PC-3 (cell line): ENCODE results near the gene TBC1D16. TPM values are rescaled to one million over a fixed set of nuclear protein-coding genes. Genes with fewer than 3 reads are reported as not detected.

Source experiments
- ATAC-seq: fragments of 200-7000 bp; cut with Tn5 transposase; 2 replicates; pipeline ENCODE4 v1.9.1; 2020; ENCODE audit warnings: mild to moderate bottlenecking, moderate library complexity
- BruUV-seq: library from RNA; stranded (reverse); fragments of 400-500 nt; replicated peaks from 2 replicates; lab custom pipeline; 2021; lab: Mats Ljungman, UMichigan
- CTCF ChIA-PET: fragments of 300-600 bp; sonication (Branson Sonifier 250); formaldehyde crosslinking; loops from one replicate; lab custom pipeline; 2022; ENCODE audit warnings: antibody characterized with exemption; lab: Charles Lee
- POLR2A ChIA-PET: fragments of 300-600 bp; sonication (Branson Sonifier 250); formaldehyde crosslinking; loops from one replicate; lab custom pipeline; 2022; ENCODE audit warnings: antibody characterized with exemption; ENCODE audit not compliant: unreplicated experiment; lab: Charles Lee
- DNase-seq: peaks from one replicate; pipeline ENCODE4 v3.0.0-alpha.2; 2015
- H2AFZ ChIP-seq: fragments of 300-600 bp; sonication (generic); 2 replicates; pipeline ENCODE4 v1.6.0; 2016; ENCODE audit warnings: antibody characterized with exemption, low read length
- H3F3A ChIP-seq: fragments of 300-600 bp; sonication (generic); one replicate; pipeline ENCODE4 v1.6.0; 2017; ENCODE audit warnings: antibody characterized with exemption, low read length, control low read depth, mild to moderate bottlenecking; ENCODE audit not compliant: unreplicated experiment
- H3K27ac ChIP-seq: fragments of 300-600 bp; sonication (generic); 2 replicates; pipeline ENCODE4 v1.5.1; 2016; ENCODE audit warnings: mild to moderate bottlenecking, low read length
- H3K27me3 ChIP-seq: fragments of 300-600 bp; sonication (generic); 2 replicates; pipeline ENCODE4 v1.6.1; 2016; ENCODE audit warnings: low read length, mixed read lengths
- H3K36me3 ChIP-seq: fragments of 300-600 bp; sonication (generic); 2 replicates; pipeline ENCODE4 v1.6.1; 2016; ENCODE audit warnings: low read depth, mixed run types, low read length, mixed read lengths
- H3K4me1 ChIP-seq: fragments of 300-600 bp; sonication (generic); 2 replicates; pipeline ENCODE4 v1.5.1; 2016; ENCODE audit warnings: low read length; ENCODE audit not compliant: insufficient read depth
- H3K4me2 ChIP-seq: fragments of 300-600 bp; sonication (generic); 2 replicates; pipeline ENCODE4 v1.6.0; 2016; ENCODE audit warnings: low read length
- H3K4me3 ChIP-seq: fragments of 300-600 bp; sonication (generic); 2 replicates; pipeline ENCODE4 v1.5.1; 2016; ENCODE audit warnings: mild to moderate bottlenecking, low read length, mixed read lengths
- H3K79me2 ChIP-seq: fragments of 300-600 bp; sonication (generic); 2 replicates; pipeline ENCODE4 v1.6.1; 2017; ENCODE audit warnings: low read length, mixed read lengths
- H3K9ac ChIP-seq: fragments of 300-600 bp; sonication (generic); 2 replicates; pipeline ENCODE4 v1.6.0; 2016; ENCODE audit warnings: mild to moderate bottlenecking, low read length
- H3K9me2 ChIP-seq: fragments of 300-600 bp; sonication (generic); replicated peaks from 2 replicates; pipeline ENCODE4 v1.6.1; 2016; ENCODE audit warnings: mixed run types, low read length, mixed read lengths
- H3K9me3 ChIP-seq: fragments of 300-600 bp; sonication (generic); 2 replicates; pipeline ENCODE4 v1.6.1; 2016; ENCODE audit warnings: low read length, mixed read lengths
- H4K20me1 ChIP-seq: fragments of 300-600 bp; sonication (generic); 2 replicates; pipeline ENCODE4 v1.6.1; 2016; ENCODE audit warnings: low read length, mixed read lengths
- CTCF ChIP-seq: fragments of 300-600 bp; sonication (generic); conservative IDR thresholded peaks from 2 replicates; pipeline ENCODE4 v1.5.1; 2017; ENCODE audit warnings: antibody characterized with exemption, low read depth, mild to moderate bottlenecking, low read length
- EZH2 ChIP-seq: fragments of 300-600 bp; sonication (generic); IDR thresholded peaks from one replicate; pipeline ENCODE4 v1.6.1; 2017; ENCODE audit warnings: antibody characterized with exemption, mild to moderate bottlenecking, low read length; ENCODE audit not compliant: unreplicated experiment
- EZH2phosphoT487 ChIP-seq: fragments of 300-600 bp; sonication (generic); IDR thresholded peaks from 2 replicates; pipeline ENCODE4 v1.6.1; 2018; ENCODE audit warnings: mild to moderate bottlenecking, antibody characterized with exemption, low read length, borderline replicate concordance
- intact Hi-C: fragments of 100-400 bp; cut with micrococcal nuclease; formaldehyde crosslinking; loops from 2 replicates; pipeline ENCODE4 v1.9.0; 2023
- total RNA-seq: library from RNA; depleted of rRNA; stranded (reverse); fragments of >200 nt; gene quantifications from 2 replicates; pipeline ENCODE4 v1.2.3, GENCODE V29; 2014

Gene TBC1D16
- total RNA-seq, 1 experiment from 2014 or later: 23.7 TPM

GRCh38 chr17:79916991-79917901, 118.4 kb downstream of the TBC1D16 start:
- Histone ChIP-seq H3K27me3 (no peaks in the 10 kb centered on the region), H3K4me1 (peaks cover 33% of the 10 kb centered on the region), H3K4me3 (no peak overlapping the region), H2AFZ (no peak overlapping the region), H3K79me2 (no peaks in the 10 kb centered on the region), H3K9me2 (no peaks in the 10 kb centered on the region), H3F3A (no peaks in the 10 kb centered on the region), H4K20me1 (no peaks in the 10 kb centered on the region), H3K9me3 (no peaks in the 10 kb centered on the region), H3K36me3 (no peaks in the 10 kb centered on the region), H3K4me2 (no peak overlapping the region), H3K27ac (no peak overlapping the region), H3K9ac (no peak overlapping the region)
- intact Hi-C loops: loop anchor here (5.0 kb wide), 3 partner anchors 75 to 175 kb away; no protein-coding TSS in a partner anchor
- ChIA-PET CTCF (no interaction called here), POLR2A (interaction anchor here (1.5 kb wide), 1 partner anchor 78 kb away, joined by 9 read pairs; the partner anchor contains the start of gene CBX4)
- no TSS peak for BruUV-seq
- TF ChIP-seq CTCF: no peak
- no peak for TF ChIP-seq EZH2phosphoT487
- no peak for TF ChIP-seq EZH2
- ATAC-seq (no peak), DNase-seq (no peak)

DNA sequence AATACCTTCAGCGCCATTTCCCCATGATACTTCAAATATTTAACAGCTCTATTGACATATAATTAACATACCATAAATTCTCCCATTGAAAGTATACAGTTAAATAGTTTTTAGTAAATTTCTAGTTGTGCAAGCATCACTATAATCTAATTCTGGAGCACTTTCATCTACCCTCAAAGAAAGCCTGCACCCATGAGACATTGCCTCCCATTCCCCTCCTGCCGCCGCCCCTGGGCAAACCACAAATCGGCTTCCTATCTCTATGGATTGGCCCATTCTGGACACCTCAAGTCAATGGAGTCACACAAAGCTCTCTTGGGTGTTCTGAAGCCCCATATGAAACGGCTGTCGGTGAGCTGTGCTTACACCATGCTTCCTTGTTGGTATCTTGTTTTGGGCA, 119.2 kb downstream of the TBC1D16 start:
- TF ChIP-seq EZH2 (no peak), EZH2phosphoT487 (no peak), CTCF (no peak)
- Histone ChIP-seq H3K4me2 (no peak overlapping the region; the same call in 1 of the 2 replicates), H3K27me3 (no peaks in the 10 kb centered on the region), H2AFZ (no peak overlapping the region), H3K9me3 (no peaks in the 10 kb centered on the region), H3K9ac (no peak overlapping the region), H3K9me2 (no peaks in the 10 kb centered on the region), H3K27ac (no peak overlapping the region), H3K79me2 (no peaks in the 10 kb centered on the region), H3K4me1 (peaks cover 33% of the 10 kb centered on the region), H4K20me1 (no peaks in the 10 kb centered on the region), H3K4me3 (no peak overlapping the region), H3K36me3 (no peaks in the 10 kb centered on the region), H3F3A (no peaks in the 10 kb centered on the region)
- DNase-seq (no peak), ATAC-seq (no peak)
- POLR2A ChIA-PET: interaction anchor here (1.5 kb wide), 1 partner anchor 77 kb away, joined by 9 read pairs; the partner anchor contains the start of gene CBX4
- intact Hi-C loops: loop anchor here (5.0 kb wide), 3 partner anchors 76 to 174 kb away; no protein-coding TSS in a partner anchor
- CTCF ChIA-PET: interaction anchor here (1.0 kb wide), 1 partner anchor 108 kb away, joined by 3 read pairs; no protein-coding TSS in a partner anchor
- no TSS peak for BruUV-seq
